NCI-H1092 (cell line): ENCODE results near the gene ARHGEF28.

Source experiments
- DNase-seq: peaks from one replicate; lab custom pipeline; 2025; lab: John Stamatoyannopoulos, UW

Gene ARHGEF28

DNA sequence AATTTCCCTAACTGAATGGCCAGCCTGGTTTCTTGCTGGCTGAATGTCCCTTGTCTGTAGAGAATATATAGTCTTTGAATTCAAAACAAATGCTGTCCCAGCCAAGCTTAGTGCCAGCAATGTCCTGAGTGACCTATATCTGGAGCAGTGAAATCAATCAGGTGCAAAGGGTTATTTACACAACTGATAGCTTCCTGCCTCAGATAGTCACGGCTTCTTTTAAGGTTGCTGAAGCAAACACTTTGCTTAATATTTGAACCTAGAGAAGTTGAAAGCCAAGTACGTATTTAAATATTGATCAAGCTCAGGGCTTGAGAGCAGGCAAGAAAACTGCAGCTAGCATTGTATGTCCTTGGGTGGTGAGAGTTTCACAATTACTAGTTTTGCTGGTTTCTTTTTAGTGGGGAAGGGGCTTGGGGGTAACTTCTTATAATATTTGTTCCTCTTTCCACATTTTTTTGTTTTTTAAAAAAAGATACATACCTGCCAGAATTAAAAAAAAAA is 2.0 kb upstream of the ARHGEF28 start:
- DNase-seq, result no peak

DNA sequence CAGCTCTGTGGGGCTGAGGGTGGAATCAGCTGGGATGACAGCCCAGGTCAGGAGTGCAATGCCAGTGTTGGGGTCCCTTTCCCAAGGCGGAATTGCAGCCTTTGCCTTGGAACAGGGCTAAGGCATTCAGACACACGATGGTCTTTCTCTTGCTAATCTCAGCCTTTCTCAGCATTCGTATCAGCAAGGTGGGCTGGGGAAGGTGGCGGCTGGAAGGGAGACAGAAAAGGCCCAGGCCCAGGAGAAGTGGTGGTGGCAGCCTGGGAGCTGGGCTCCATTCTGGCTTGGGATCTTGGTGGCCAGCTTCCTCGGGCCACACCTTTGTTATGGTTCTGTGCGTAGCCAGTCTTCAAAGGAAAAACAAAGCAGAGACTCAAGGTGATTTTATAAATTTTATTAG is 1.1 kb upstream of the ARHGEF28 start:
- DNase-seq, result no peak

DNA sequence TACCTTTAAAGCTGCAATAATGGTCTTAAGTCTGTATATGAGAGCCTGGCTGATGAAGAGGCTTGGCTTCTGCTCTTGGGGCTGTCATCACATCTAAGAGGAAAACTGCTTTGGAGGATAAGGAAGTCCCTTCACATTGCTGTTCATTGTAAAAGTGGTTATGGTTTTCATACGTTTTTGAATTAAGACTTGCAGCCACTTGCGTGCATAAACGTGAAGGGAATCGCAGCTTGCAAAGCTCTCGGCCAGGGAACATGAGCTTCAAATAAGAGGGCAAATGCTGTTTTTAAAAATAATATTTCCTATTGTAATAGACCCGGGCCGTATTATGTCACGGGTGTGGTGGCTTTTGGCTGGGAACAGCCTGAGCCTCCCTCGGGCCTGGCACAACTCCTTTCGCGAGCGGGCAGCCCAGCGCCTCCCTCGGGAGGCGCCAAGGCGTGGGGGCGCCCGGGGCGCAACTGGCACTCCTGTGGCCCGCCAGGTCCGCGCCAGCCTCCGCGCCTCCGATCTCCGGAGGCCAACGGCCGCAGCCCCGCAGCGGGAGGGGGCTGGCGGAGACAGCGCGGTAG is 538 bp upstream of the ARHGEF28 start:
- no peak for DNase-seq

DNA sequence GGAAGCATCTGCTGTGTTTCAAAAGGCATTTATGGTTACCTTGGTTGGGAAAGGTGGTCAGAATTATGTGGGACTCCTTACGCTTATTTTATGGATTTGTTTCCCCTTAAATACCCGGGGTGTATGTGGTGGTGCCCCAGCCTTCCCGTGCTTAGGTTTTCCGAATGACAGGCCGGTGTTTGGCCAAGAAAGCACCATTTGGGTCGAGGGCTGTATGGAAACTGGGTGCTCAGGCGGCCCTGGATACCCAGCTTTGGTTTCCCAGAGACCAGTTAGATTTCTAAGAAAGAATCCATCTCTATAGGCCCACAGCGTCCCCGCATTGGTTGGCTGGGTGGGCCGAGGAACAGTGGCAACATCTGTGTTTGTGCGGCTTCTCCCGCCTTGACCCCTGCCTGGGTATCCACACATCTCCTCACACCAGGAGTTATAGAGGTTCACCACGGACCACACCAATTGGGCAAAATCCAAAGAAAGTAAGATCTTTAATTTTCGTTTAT is 868 bp downstream of the ARHGEF28 start:
- no peak for DNase-seq

DNA sequence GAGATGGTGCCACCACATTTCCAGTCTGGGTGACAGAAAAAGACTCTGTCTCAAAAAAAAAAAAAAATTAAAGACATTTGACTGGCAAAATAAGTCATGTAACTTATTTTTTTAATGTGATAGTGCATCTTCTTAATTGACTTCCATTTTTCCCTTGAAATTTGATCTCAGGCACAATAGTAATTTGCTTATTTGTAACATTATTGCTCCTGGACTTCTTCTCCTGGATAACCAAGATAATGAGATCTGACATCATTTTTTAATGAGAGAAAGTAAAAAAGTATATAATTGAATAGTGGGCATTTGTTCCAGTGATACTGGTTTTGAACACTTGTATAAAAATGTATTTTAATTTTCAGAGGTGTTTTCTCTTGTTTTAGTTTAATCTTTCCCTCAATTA is 3.5 kb downstream of the ARHGEF28 start:
- DNase-seq, result no peak

DNA sequence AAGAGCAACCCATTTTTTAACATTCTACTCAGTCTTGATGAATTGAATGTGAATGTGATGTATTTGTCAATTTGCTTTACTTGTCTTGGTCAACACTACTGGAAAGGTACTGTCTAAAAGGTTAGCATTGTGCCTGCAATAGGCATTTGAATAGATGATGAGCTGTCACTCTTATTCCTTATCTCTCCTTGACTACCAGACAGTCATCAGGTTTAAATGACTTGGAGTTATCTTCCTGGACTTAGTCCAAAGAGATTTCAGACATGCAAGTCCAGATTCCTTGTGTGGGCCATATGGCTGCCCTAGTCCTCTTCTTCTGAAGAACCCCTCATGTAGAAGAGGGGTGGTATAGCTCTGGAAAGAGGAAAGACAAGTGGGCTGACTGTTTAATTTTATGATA is 4.8 kb downstream of the ARHGEF28 start:
- DNase-seq, result no peak

DNA sequence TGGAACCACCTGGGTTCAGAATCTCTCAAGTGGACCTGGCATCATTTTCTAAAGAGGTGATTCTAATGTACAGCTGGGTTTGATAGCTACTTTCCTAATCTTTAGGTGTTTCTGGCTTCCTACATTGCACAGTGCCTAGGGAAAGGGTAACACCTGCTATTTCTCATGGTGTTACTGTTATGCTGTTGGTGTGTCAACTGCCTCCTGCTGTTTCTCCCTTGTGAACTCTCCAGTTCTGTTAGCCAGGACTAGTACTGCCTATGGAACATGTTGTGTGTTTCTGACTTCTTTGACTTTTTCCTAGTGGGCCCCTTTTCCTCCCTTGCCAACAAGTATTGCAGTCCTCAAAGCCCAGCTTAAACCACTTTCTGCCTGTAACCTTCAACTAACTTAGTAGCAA is 5.5 kb downstream of the ARHGEF28 start:
- DNase-seq, result no peak

DNA sequence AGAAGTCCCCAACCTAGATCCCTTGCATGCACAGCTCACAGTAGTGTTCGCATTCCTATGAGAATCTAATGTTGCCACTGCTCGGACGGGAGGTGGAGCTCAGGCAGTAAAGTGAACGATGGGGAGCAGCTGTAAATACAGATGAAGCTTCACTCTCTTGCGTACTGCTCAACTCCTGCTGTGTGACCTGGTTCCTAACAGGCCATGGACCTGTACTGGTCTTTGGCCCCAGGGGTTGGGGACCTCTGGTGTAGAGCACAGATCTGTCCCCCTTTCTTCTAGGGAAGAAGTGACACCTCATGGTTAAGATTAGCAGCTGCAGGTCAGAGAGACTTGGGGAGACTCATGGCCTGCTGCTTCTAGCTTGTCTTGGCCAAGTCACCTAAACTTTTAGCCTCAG is 7.1 kb downstream of the ARHGEF28 start:
- DNase-seq, result no peak

DNA sequence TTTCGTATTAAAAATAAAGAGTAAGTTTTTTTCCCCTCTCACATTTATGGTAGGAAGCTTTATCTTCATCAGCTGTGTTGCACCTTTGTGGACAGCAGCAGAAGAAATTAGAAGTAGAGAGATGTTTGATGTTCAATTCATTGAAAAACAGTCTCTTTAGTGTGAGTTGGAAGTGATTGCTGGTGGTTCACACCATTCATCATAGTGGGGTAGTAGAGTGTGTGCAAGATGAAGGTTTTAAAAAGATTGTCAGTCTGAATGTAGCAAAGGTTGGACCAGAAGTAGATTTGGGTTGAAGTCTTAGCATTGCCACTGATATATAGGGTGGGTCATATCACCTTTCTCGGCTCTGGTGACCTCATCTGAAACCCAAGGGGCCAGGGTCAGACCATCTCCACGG is 10.4 kb downstream of the ARHGEF28 start:
- DNase-seq, result no peak

DNA sequence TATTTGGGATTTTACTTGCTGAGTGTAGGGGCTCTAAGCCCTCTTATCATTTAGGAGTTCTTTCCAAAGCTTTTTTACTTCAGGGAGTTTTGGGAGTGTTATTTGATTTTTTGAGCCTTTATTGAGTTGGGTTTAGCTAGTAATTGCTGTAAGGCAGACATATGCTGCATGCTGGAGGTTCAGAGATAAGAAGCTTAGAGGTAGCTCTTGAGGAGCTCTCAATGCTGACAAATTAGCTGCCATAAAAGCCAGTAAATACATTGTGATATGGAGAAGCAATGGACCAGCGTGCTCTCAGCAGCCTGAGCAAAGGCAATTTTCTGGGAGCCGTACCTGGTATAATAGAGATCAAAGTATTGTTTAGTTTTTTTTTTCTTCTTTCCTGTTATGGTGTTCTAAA is 11.6 kb downstream of the ARHGEF28 start:
- DNase-seq, result no peak

DNA sequence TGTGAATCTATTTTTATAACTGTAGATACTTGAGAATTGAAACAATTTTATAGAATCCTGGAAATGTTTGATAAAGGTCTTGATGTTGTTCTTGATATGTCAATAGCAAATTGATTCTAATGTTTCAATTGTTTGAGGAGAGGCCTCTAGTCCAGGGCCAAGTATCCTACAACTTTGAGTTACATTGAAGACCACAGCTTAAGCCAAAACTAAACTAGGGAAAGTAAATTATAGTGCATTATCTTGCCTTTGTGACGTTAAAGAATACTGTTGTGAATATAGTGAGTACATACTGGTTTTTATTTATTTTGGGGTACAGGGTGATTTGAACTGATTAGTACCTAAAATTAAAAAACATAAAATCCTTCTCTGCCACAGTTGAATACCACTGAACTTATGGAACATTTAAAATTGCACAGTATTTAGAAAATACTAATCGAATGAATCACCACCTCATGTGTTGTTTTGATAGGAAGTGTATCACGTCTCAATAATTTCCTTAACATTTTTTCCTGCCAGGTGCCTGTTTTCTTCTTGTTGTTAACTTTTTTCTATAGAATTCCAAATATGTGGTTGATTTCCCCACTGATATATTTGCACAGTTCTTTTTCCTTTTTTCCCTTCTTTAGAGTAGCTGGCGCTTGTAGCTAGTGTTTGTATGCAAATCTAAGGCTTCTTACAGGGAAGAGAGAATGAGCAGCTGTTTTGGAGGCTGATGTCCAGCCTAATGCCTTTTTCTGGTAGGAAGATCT is 12.5 kb downstream of the ARHGEF28 start:
- no peak for DNase-seq

DNA sequence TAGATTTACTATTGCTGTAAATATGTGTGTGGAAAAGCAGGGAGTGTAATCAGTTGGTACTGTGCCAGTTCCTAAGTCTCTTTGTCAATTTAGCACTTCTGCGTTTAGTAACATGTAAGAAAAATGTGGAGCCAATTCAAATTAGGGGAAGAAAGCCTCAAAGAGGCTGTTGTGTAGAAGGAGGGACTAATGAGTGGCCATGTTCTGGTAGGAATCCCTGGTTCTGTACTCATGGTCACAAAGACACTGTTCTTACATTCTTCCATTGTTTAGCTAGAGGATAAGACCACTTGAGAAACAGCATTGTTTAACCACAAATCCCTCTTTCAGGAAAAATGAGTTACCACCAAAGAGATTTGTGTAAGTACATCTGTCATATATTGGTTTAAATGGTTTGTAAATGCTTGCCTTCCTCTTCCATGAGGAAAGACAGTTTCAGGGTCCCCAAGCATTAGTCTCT is 14.9 kb downstream of the ARHGEF28 start:
- no peak for DNase-seq

DNA sequence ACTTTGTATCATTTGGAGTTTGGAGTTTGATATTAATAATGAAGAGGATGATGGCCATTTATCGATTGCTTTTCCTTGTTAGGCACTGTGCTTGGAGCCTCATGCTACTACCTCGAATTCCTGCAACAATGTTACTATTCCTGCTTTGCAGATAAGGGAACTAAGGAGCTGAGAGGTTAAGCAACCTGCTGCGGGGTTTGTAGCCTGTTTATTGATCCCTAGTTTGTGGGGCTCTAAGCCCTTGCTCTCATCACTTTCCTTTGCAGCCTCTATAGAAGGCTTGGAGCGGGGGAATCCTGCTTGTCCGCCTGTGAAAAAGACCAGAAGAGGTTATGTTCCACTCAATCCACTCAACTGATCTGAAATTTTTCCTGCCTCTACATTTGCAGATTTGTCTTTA is 15.8 kb downstream of the ARHGEF28 start:
- no peak for DNase-seq

DNA sequence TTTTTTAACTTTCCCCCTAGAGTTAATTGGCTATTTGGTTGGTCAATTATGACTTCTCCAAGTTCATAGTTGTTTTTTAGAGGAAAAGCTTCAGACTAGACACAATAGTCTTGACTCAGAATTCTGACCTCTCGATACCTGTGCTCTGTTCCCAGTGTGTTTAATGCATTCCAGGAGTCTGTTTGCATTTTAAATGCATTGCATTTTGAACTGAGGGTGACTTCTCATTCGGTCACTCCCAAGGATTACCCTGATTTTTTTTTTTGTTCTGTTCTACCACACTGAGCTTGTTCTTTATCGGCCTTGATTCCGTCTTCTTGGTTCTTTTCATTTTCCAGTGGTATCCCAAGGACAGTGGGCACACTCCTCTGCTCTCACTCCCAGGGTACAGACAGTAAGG is 16.3 kb downstream of the ARHGEF28 start:
- DNase-seq, result no peak

DNA sequence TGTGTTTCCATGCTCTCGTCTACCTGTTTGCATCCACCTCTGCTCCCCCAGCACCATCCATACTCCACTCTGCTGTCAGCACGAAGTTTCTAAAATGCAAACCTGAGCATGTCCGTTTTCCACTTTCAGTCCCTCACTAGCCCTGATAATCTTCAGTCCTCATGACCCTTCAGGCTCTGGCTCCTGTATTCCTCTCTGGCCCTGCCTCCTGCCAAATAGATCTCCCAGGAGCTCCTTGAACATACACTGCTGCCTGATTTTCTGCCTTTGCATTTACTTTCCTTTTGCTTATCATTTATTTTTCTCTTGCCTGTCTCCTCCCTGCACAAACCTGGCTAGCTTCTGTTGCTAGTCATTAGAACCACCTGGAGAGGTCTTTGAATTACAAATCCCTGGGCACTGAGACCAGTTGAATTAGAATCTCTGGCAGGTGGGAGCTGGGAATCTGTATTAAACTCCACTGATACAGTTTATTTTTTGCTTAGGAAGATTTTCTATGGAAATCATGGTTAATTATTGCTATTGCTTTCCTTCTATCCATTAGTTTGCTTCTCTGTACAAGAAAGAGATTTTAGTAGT is 18.5 kb downstream of the ARHGEF28 start:
- DNase-seq, result no peak

DNA sequence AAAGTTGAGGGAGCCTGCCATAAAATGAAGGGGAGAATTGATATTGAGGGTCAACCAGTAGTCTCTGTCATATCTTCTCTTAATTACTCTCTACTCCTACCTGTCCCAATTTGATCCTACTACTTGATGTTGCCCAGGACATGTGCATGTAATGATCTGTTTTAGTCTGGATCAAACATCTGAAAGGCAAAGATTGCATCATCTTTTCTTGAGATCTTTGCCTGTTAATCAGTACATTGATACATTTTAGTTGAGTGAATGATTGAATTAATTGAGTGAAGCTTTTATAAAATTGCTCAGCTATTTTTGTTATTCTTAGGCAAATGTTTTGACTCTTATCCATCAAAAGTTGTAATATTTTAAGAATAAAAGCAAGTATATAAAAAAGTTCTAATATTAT is 21.7 kb downstream of the ARHGEF28 start:
- no peak for DNase-seq

DNA sequence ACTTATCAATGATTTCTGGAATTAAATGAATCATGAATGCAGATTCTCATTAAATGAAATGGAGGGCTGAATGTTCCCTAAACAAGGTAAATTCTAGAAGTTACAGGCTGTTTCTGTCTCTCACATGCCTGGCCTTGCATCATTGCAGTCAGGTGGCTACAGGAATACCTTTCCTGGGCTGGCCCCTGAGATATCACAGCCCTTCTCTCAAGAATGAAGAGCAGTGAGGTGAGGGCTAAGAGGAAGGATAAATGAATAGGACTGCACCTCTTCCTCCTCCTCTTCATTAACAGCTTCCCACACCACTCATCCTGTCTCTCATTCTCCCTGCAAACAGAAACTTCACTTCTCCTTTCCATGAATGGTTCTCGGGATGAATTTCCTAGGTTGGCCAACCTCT is 22.5 kb downstream of the ARHGEF28 start:
- DNase-seq, result no peak

DNA sequence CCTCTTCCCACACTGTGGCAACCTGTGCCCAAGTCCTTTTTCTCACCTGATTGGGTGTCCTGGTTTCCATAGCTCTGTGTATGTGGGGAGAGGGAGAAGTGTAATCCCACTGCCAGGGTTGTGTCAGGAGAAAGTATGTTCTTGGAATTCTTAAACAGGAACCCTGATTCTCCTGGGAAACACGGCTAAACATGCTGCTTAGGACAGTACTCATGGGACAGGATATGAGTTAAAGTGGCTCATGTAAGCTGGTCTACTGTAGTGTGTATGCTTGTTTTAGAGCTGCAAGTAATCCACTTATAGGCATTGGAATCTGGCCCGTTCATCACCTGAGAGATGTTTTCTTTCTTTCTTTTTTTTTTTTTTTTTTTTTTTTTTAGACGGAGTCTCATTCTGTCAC is 23.9 kb downstream of the ARHGEF28 start:
- DNase-seq, result no peak

DNA sequence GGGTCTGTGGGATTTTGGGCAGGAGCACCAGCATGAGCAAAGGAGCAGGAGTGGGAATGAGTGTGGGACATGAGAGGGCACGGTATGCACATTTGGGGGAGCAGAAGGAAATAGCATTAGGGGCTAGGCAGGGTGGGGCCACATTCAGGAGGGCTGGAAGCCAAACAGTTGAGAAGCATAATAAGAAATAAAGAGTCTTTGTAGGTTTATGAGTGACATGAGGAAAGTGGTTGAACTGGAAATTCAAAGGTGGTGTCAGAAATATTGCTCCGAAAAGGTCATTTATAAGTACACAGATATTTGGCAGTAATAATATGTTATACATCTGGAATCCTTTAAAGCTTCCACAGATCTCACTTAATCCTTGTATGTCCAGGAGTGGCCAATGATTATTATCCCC is 26.4 kb downstream of the ARHGEF28 start:
- no peak for DNase-seq

DNA sequence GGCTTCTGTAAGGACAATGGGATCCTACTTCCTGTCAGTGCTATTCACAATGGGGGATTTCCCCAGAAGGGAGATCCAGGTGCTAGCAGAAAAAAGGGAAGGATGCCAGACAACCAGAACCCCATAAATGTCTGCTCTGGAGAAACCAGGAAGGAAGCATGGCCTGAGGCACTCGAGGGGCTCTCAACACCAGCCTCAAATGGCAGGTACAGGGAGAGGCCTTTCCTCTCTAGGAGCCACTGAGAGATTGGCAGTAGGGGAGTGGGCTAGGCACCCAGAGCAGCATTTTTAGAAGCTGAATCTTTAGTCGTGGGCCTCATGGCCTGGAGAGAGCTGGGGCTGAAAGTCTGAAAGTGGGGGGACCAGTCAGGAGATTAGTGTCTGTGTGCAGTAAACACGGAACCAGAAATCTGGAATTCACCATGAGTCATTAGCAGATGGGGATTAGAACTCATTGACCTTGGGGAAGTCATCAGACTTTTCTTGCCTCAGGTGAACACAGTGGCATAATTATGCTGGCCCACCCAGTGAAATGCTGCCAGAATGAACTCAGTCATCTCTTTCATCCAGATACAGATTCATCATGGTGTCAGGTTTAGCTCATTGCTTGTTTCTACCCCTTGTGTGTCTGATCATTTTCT is 28.3 kb downstream of the ARHGEF28 start:
- DNase-seq, result no peak

DNA sequence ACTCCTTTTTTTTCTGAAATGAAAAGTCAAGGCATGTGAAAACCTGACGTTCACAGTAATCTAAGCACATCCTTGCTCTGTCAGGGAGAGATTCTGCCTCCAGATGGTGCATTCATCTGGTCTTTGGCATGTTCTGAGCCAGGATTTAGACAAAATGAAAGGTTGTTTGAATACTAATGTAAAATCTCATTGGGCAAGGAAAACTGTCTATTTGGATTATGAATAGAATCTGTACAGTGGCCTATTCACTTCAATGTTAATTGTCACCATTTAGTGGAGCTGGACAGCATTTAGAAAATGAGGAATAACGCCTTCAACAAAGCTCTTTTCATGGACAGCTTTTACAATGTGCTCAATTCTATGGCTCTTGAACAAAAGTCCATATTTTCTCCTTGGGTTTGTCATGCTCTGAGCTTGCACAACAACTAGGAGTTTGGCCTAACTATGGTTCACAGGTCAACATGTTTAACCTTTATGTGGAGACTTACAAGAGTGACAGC is 28.9 kb downstream of the ARHGEF28 start:
- DNase-seq, result no peak

DNA sequence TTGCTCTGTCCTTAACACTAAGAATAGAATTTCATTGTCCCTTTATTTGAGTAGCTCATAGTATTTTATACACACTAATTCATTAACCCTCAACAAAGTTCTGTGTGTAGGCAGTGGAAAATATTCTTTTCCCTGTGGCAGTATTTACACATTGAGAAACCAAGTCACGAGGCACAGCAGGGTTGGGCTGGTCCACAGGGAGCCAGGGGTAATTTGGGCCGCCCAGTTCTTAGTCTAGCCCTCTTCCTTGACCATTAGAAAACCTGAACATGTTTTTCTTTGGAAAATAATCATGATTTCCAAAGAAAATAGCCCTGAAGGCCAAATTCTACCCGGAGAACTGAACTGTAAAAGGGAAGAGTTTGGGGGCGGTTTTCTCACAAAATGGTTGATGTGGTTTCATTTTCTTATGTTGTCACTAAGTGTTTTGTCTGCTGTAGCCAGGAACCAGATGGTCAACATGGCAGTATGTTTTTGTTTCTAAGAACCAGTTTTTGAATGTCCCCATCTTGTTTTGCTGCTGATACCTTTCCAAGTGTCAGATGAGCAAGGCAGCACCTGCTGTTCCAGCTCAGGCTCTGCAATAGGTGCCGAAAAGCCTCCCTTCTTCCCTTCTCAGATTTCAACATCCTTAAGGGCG is 29.6 kb downstream of the ARHGEF28 start:
- no peak for DNase-seq
